Raji (cell line): ENCODE measurements around the gene PIK3CG.

Source experiments
- POLR2A ChIP-seq: IDR thresholded peaks from 2 replicates; pipeline ENCODE4 v1.6.1; 2011; ENCODE audit warnings: low read depth, low read length, control low read depth; ENCODE audit not compliant: insufficient read depth

The PIK3CG gene

GRCh38 chr7:106848851-106849442 lies 16.1 kb upstream of the PIK3CG start:
- no peak for TF ChIP-seq POLR2A

DNA sequence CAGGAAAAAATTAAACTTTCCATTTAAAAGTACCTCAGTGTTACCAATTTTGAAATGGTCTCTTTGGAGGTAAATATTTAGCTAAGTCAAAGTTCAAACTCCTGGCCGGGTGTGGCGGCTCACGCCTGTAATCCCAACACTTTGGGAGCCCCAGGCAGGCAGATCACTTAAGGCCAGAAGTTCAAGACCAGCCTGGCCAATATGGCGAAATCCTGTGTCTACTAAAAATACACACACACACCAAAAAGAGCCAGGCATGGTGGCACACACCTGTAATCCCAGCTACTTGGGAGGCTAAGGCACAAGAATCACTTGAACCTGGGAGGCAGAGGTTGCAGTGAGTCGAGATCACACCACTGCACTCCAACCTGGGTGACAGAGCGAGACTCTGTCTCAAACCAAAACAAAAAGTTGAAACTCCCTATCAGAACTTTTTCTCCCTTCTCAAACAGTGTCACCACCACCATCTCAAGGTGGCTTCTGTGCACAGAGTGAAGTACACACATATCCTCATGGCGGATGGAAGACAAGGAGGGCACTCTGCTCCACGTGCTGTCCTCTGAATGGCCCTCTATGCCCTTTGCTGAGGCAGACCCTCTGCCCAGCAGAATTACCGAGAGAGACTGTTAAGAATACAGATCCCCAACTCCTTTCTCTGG lies 11.7 kb upstream of the PIK3CG start:
- no peak for TF ChIP-seq POLR2A

- no peak for TF ChIP-seq POLR2A
These were observed 9.4 kb upstream of the PIK3CG start for GRCh38 chr7:106855540-106856132.

- TF ChIP-seq POLR2A = no peak
These were observed 6.2 kb upstream of the PIK3CG start for GRCh38 chr7:106858618-106859532.

- no peak for TF ChIP-seq POLR2A
These were observed 2.6 kb upstream of the PIK3CG start for GRCh38 chr7:106862317-106863089.

- no peak for TF ChIP-seq POLR2A
These were observed 1.6 kb upstream of the PIK3CG start for GRCh38 chr7:106863274-106863997.

DNA sequence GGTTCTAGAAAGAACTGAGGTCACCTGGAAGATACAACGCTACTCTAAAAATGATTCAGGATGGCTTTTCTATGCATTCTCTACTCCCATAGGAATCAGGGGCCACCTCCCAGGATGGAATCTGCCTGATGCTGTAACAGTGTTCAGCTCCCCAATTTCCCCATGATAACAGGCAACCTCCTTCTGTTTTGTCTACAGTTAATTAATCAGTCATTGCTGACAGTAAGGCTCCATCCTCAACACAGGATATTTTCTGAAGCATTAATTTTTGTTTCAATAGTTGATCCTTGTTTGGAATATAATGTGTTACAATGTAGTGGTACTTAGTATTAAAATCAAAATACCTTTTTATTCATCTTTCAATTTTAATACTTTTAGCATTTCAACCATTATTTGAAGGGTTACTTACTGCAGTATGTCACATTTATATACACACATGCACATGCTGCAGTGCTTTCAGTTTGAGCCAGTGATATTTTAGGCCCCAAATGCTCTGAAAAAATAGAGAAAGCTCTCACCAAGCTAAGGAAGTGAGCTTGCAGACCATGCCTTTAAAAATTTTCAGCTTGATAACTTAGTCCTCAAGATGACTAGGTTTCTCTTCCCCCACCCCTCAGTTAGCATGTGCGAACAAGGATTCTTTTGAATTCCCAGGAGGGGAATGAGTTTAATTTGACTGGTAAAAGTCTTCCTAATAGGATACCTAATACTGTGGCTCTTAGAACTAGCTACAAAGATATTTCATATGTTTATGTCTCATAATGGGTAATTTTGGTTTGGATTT lies 592 bp upstream of the PIK3CG start:
- TF ChIP-seq POLR2A = no peak

DNA sequence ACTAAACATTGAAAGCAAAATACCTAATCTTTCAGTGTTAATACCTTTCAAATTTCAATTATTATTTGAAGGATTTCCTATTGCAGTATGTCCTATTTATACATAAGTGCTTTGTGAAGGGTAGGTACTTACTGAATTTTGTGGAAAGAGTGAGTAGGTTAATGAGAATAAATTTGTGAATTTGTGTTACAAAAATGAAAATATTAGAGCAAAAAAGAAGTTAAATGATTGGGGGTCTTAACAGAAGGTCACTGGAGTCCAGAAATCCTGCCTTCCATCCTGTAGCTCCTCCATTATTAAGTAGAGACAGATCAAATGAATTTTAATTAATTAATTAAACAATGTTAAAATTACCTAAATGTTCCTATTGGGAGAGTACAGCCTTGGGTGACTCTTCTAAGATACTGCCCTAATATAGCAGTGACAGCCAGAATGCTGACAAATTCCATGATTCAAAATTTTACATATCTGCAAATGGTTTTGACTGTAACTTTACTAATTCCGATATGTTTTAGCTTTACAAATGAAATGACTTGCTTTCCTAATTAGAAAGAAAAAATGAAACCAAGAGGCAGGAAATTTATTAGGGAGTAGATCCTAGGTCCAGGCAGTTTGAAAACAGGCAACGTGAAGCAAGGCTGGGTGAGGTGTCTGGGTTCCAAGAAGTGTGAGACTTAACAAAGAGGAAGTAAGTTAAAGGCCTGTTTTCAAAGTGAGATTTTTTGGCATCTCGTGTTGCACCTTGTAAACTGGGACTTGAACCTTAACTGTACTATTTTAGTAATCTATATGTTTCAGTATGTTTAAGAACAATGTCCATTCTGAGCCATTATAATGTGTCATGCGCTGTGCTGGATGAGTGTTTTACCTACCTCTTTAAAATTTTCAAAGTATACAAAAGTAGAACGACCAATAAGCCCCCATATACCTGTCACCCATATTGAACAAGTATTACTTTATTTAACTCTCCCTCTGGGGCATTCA lies 1.5 kb downstream of the PIK3CG start:
- no peak for TF ChIP-seq POLR2A

GRCh38 chr7:106867641-106868351 lies 2.7 kb downstream of the PIK3CG start:
- TF ChIP-seq POLR2A = no peak

DNA sequence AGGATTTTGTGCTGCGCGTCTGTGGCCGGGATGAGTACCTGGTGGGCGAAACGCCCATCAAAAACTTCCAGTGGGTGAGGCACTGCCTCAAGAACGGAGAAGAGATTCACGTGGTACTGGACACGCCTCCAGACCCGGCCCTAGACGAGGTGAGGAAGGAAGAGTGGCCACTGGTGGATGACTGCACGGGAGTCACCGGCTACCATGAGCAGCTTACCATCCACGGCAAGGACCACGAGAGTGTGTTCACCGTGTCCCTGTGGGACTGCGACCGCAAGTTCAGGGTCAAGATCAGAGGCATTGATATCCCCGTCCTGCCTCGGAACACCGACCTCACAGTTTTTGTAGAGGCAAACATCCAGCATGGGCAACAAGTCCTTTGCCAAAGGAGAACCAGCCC lies 3.3 kb downstream of the PIK3CG start:
- TF ChIP-seq POLR2A = no peak

GRCh38 chr7:106869954-106870353 lies 4.9 kb downstream of the PIK3CG start:
- TF ChIP-seq POLR2A = no peak

- no peak for TF ChIP-seq POLR2A
These were observed 5.4 kb downstream of the PIK3CG start for GRCh38 chr7:106870528-106870927.
